H9 (cell line): ENCODE results near the gene MRTO4. TPM values are rescaled to one million over a fixed set of nuclear protein-coding genes. Genes with fewer than 3 reads are reported as not detected.
"Not testable (repeated sequence)": the region's sequence is repeated elsewhere in the genome, so short reads cannot be mapped to it uniquely, and the experiment has no call there.

ENCODE experiments used
- DNase-seq: peaks from one replicate; pipeline ENCODE4 v3.0.0-alpha.2; 2017
- H2AFZ ChIP-seq: one replicate; pipeline ENCODE4 v1.6.1; 2013; ENCODE audit warnings: mild to moderate bottlenecking, low read length, control low read depth, moderate library complexity
- H2AK5ac ChIP-seq: 2 replicates; pipeline ENCODE4 v1.6.1; 2013; ENCODE audit warnings: low read length, control low read depth, mixed read lengths; ENCODE audit not compliant: insufficient read length
- H2BK120ac ChIP-seq: one replicate; pipeline ENCODE4 v1.6.1; 2013; ENCODE audit warnings: low read depth, mild to moderate bottlenecking, low read length, control low read depth, inconsistent platforms; ENCODE audit not compliant: poor library complexity, severe bottlenecking
- H2BK12ac ChIP-seq: 2 replicates; pipeline ENCODE4 v1.6.1; 2013; ENCODE audit warnings: low read length, control low read depth, mixed read lengths, low read depth; ENCODE audit not compliant: insufficient read length
- H2BK15ac ChIP-seq: 2 replicates; pipeline ENCODE4 v1.6.1; 2013; ENCODE audit warnings: low read depth, low read length, control low read depth
- H2BK20ac ChIP-seq: one replicate; pipeline ENCODE4 v1.6.1; 2013; ENCODE audit warnings: low read depth, mild to moderate bottlenecking, low read length, control low read depth, inconsistent platforms; ENCODE audit not compliant: poor library complexity, severe bottlenecking
- H2BK5ac ChIP-seq: 2 replicates; pipeline ENCODE4 v1.6.1; 2013; ENCODE audit warnings: low read length, control low read depth, mixed read lengths; ENCODE audit not compliant: insufficient read length
- H3K14ac ChIP-seq: 2 replicates; pipeline ENCODE4 v1.6.1; 2013; ENCODE audit warnings: low read length, control low read depth; ENCODE audit not compliant: insufficient read depth
- H3K18ac ChIP-seq: 2 replicates; pipeline ENCODE4 v1.6.1; 2013; ENCODE audit warnings: low read depth, mild to moderate bottlenecking, mixed read lengths, low read length, control low read depth; ENCODE audit not compliant: insufficient read length
- H3K23ac ChIP-seq: 2 replicates; pipeline ENCODE4 v1.6.1; 2013; ENCODE audit warnings: low read length, control low read depth, mixed read lengths, low read depth; ENCODE audit not compliant: insufficient read length
- H3K23me2 ChIP-seq: 2 replicates; pipeline ENCODE4 v1.6.1; 2013; ENCODE audit warnings: low read depth, mild to moderate bottlenecking, mixed read lengths, low read length, control low read depth; ENCODE audit not compliant: insufficient read length, poor library complexity, severe bottlenecking
- H3K27ac ChIP-seq: 2 replicates; pipeline ENCODE4 v1.5.1; 2013; ENCODE audit warnings: low read length, control low read depth, mixed read lengths, low read depth; ENCODE audit not compliant: insufficient read length
- H3K27me3 ChIP-seq: 2 replicates; pipeline ENCODE4 v1.6.1; 2013; ENCODE audit warnings: low read length, control low read depth, inconsistent platforms; ENCODE audit not compliant: insufficient read depth
- H3K4ac ChIP-seq: 2 replicates; pipeline ENCODE4 v1.6.1; 2013; ENCODE audit warnings: low read depth, mild to moderate bottlenecking, control low read depth, inconsistent platforms, low read length, moderate library complexity
- H3K4me1 ChIP-seq: 2 replicates; pipeline ENCODE4 v1.6.1; 2013; ENCODE audit warnings: low read length, control low read depth, inconsistent platforms; ENCODE audit not compliant: insufficient read depth
- H3K4me2 ChIP-seq: 2 replicates; pipeline ENCODE4 v1.6.1; 2013; ENCODE audit warnings: low read length, control low read depth, mixed read lengths; ENCODE audit not compliant: insufficient read length, insufficient read depth
- H3K56ac ChIP-seq: 2 replicates; pipeline ENCODE4 v1.6.1; 2013; ENCODE audit warnings: low read depth, mild to moderate bottlenecking, mixed read lengths, low read length, control low read depth; ENCODE audit not compliant: insufficient read length
- H3K79me1 ChIP-seq: 2 replicates; pipeline ENCODE4 v1.6.1; 2013; ENCODE audit warnings: low read depth, mild to moderate bottlenecking, moderate library complexity, low read length, control low read depth, inconsistent platforms; ENCODE audit not compliant: insufficient read depth, poor library complexity, severe bottlenecking
- H3K79me2 ChIP-seq: 2 replicates; pipeline ENCODE4 v1.6.1; 2013; ENCODE audit warnings: low read length, control low read depth, inconsistent platforms; ENCODE audit not compliant: insufficient read depth
- H3K9ac ChIP-seq: 2 replicates; pipeline ENCODE4 v1.6.1; 2013; ENCODE audit warnings: low read length, control low read depth, mixed read lengths; ENCODE audit not compliant: insufficient read length; ENCODE audit errors: extremely low read depth
- H3K9me3 ChIP-seq: one replicate; pipeline ENCODE4 v1.6.1; 2013; ENCODE audit warnings: low read depth, low read length, inconsistent platforms; ENCODE audit not compliant: control insufficient read depth
- H3T11ph ChIP-seq: one replicate; pipeline ENCODE4 v1.6.1; 2013; ENCODE audit warnings: mild to moderate bottlenecking, low read length, control low read depth, inconsistent platforms
- H4K20me1 ChIP-seq: one replicate; pipeline ENCODE4 v1.6.1; 2013; ENCODE audit not compliant: control insufficient read depth, insufficient read length, insufficient read depth
- H4K5ac ChIP-seq: 2 replicates; pipeline ENCODE4 v1.6.1; 2013; ENCODE audit warnings: low read depth, mild to moderate bottlenecking, mixed read lengths, low read length, control low read depth; ENCODE audit not compliant: insufficient read length
- H4K8ac ChIP-seq: replicated peaks from 2 replicates; pipeline ENCODE4 v1.6.1; 2013; ENCODE audit warnings: low read length, control low read depth, mixed read lengths, low read depth; ENCODE audit not compliant: insufficient read length
- H4K91ac ChIP-seq: 2 replicates; pipeline ENCODE4 v1.6.1; 2013; ENCODE audit warnings: low read depth, mild to moderate bottlenecking, moderate library complexity, mixed read lengths, low read length, control low read depth; ENCODE audit not compliant: insufficient read length
- H3K27ac Mint-ChIP-seq, 3 experiments: 2 replicates in 2 of 3; 3 replicates in 1 of 3; pipeline ENCODE4 v1.8.0; 2020 to 2021; ENCODE audit warnings: mixed read lengths in 3 of 3, mild to moderate bottlenecking in 1 of 3, moderate library complexity in 1 of 3
- H3K27me3 Mint-ChIP-seq: 2 replicates; pipeline ENCODE4 v1.8.0; 2021; ENCODE audit warnings: low read depth, mild to moderate bottlenecking, moderate library complexity, mixed read lengths
- H3K36me3 Mint-ChIP-seq, 3 experiments: 2 replicates in 2 of 3; 3 replicates in 1 of 3; pipeline ENCODE4 v1.8.0; 2020 to 2021; ENCODE audit warnings: low read depth in 3 of 3, mixed read lengths in 3 of 3; ENCODE audit not compliant: insufficient read depth in 1 of 3
- H3K4me1 Mint-ChIP-seq, 2 experiments: 2 replicates each; pipeline ENCODE4 v1.8.0; 2020; ENCODE audit warnings: mixed read lengths in 2 of 2
- H3K4me3 Mint-ChIP-seq, 2 experiments: 2 replicates in 1 of 2; 3 replicates in 1 of 2; pipeline ENCODE4 v1.8.0; 2020 to 2021; ENCODE audit warnings: mild to moderate bottlenecking in 2 of 2, mixed read lengths in 2 of 2, moderate library complexity in 1 of 2
- H3K9me3 Mint-ChIP-seq, 2 experiments: 2 replicates in 1 of 2; 3 replicates in 1 of 2; pipeline ENCODE4 v1.8.0; 2020; ENCODE audit warnings: mild to moderate bottlenecking in 2 of 2, mixed read lengths in 2 of 2, moderate library complexity in 1 of 2
- WGBS: extraction: QIAGEN DNeasy Blood & Tissue Kit; methylation state at CpG from one replicate; pipeline ENCODE4 v1.1.7; 2013; ENCODE audit warnings: missing lambda C conversion rate, low lambda C conversion rate, mixed read lengths; ENCODE audit not compliant: insufficient read length; ENCODE audit errors: extremely low coverage; 5-methylcytosine and 5-hydroxymethylcytosine counted together
- total RNA-seq: library from RNA; stranded (reverse); gene quantifications from 2 replicates; pipeline ENCODE4 v1.2.1, GENCODE V29; 2021

MRTO4 gene
- total RNA-seq, 1 experiment from 2014 or later, result 78.3 TPM

DNA sequence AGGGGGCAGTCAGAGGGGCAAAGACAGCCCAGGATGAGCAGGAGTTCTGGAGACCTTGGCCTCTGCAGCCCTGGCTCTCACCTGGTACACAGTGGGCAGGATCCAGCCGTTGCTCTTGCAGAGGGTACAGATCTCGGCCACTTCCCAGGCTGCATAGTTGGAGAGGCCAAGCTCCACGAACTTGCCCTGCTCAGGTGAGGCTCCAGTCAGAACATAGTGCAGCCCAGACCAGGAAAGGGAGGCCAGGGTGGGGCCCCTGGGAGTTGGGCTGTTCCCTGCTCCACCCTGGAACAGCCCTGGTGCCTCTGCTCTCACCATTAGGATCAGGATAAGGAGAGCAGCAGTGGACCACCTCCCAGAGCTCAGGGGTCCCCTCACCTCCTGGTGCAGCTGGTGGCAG is 34.2 kb downstream of the MRTO4 start:
- H3K4me3 Mint-ChIP-seq, DNase-seq, H3T11ph ChIP-seq, H3K79me1 ChIP-seq, H3K18ac ChIP-seq, H3K27me3 ChIP-seq, H2AFZ ChIP-seq, H3K36me3 Mint-ChIP-seq, H2BK120ac ChIP-seq, H3K14ac ChIP-seq, H4K20me1 ChIP-seq, H3K9me3 Mint-ChIP-seq, H3K23me2 ChIP-seq, H3K4me1 ChIP-seq, H2BK20ac ChIP-seq, H4K5ac ChIP-seq, H3K4me1 Mint-ChIP-seq, H2BK15ac ChIP-seq, H3K79me2 ChIP-seq, H3K23ac ChIP-seq, H4K8ac ChIP-seq, H3K4ac ChIP-seq, H2BK12ac ChIP-seq, H2AK5ac ChIP-seq, H3K9ac ChIP-seq, H3K27ac Mint-ChIP-seq, H3K4me2 ChIP-seq, H2BK5ac ChIP-seq, H3K9me3 ChIP-seq, H4K91ac ChIP-seq, H3K56ac ChIP-seq, H3K27ac ChIP-seq: not testable (repeated sequence)
- H3K27me3 Mint-ChIP-seq, result peaks cover 35% of the 10 kb centered on the region
- no CpG with 5 or more reads among the region's 3 CpGs for WGBS
